Ovary (tissue), 3 donors: Measurements from ENCODE around the gene COMMD7.

Experiments used
- POLR2A ChIP-seq: fragments of 450-650 bp; IDR thresholded peaks from one replicate; pipeline ENCODE4 v1.6.1; 2017; ENCODE audit warnings: antibody characterized with exemption, mild to moderate bottlenecking, moderate library complexity
- TF ChIP-seq, protein P1 (sequence below), 3 donors: fragments of 450-650 bp in 2 of 3; fragments of 200-600 bp in 1 of 3; IDR thresholded peaks; one replicate each; pipeline versions ENCODE4 v1.5.1 to v1.8.0; 2016 to 2022; ENCODE audit warnings: antibody characterized with exemption in 3 of 3, mild to moderate bottlenecking in 1 of 3
- donor health status: DM: no; HTN: no; CAD: no.

DNA sequence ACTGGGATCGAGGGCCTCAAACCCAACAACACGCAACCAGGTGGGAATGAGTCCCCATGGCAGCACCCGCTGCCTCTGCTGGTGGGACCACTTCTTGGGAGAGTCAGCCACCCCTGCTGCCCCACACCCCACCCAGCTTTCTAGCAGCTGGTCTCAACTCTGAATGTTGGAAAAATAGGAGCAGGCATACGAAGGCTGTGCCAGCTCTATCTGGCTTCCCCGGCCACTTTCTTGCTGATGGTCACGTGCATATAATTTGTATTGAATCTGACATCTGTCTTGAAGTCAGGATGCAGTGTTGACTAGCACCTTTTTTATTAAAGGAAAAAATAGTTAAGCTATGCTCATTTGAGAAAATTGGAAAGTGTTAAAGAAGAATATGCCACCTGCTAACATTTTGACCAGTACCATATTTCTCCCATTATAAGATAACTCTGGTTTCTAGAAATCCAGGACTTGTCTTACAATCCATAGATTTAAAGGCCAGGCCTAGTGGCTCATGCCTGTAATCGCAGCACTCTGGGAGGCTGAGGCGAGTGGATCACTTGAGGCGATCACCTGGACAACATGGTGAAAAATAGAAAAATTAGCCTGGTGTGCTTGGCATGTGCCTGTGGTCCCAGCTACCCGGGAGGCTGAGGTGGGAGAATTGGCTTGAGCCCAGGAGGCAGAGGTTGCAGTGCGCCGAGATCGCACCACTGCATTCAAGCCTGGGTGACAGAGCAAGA, 49.6 kb upstream of the COMMD7 start:
- TF ChIP-seq POLR2A: no peak
- TF ChIP-seq, protein P1, sequence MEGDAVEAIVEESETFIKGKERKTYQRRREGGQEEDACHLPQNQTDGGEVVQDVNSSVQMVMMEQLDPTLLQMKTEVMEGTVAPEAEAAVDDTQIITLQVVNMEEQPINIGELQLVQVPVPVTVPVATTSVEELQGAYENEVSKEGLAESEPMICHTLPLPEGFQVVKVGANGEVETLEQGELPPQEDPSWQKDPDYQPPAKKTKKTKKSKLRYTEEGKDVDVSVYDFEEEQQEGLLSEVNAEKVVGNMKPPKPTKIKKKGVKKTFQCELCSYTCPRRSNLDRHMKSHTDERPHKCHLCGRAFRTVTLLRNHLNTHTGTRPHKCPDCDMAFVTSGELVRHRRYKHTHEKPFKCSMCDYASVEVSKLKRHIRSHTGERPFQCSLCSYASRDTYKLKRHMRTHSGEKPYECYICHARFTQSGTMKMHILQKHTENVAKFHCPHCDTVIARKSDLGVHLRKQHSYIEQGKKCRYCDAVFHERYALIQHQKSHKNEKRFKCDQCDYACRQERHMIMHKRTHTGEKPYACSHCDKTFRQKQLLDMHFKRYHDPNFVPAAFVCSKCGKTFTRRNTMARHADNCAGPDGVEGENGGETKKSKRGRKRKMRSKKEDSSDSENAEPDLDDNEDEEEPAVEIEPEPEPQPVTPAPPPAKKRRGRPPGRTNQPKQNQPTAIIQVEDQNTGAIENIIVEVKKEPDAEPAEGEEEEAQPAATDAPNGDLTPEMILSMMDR (IDR thresholded peaks at IDR 0.05): no peak
